ENCODE results near the gene EFCAB9.
A peak's percentile ranks its signal among the peaks of the same experiment; 100 is the strongest.

DNA sequence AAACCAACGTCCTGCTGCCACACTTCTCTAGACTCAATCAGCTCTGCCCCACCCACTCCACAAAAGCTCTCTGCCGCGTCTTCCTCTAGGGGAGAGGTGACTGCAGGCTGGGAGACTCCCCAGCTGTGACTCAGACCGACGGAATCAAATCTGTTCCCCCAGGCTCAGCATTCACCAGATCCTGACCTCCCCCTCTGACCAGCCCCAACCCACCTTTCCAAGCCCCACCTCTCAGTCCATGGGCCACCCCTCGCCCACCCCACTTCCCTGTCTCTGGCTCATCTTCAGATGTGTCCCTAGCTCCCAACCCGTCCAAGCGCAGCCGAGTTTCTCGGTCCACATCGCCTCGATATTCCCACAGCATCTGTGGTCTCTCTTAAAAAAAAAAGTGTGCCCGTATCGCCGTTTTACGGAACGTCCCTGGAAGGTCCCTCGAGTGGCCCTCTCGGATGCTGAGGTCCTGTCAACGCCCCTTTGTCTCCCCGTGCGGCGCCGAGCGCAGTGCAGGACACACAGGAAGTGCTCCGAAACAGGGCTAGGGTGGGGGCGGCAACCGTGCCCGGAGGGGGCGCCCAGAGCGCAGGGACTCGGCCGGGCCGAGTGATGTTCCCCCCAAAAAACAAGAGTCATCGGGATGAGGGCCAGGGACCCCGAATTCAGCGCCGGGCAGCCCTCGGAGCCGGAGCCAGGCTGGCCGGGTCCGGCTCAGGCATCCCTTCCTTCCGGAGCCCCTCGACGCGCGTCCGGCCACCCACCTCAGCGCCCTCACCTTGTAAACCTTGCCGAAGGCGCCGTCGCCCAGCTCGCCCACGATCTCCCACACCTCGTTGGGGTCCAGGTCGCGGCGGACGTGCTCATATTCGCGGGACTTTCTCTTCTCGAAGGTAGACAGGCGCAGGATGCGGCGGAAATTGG, 6.6 kb upstream of the EFCAB9 start:
- TF ChIP-seq POLR2A (IDR thresholded peaks at IDR 0.05; ENCODE audit: low read depth, low read length) (peak; percentile 53; the same call in 1 of the 2 replicates), POLR2AphosphoS5 (IDR thresholded peaks at IDR 0.05; ENCODE audit: low read depth, low read length) (peak; percentile 15; the same call in 1 of the 2 replicates)
